Kidney capillary endothelial cell (primary cell): ENCODE results near the gene SETBP1.

Experiments
- DNase-seq: peaks from one replicate; pipeline ENCODE4 v3.0.0-alpha.2; 2018; ENCODE audit warnings: low spot score

Gene SETBP1

GRCh38 chr18:44968336-44968735, 287.6 kb downstream of the SETBP1 start:
- no peak for DNase-seq

DNA sequence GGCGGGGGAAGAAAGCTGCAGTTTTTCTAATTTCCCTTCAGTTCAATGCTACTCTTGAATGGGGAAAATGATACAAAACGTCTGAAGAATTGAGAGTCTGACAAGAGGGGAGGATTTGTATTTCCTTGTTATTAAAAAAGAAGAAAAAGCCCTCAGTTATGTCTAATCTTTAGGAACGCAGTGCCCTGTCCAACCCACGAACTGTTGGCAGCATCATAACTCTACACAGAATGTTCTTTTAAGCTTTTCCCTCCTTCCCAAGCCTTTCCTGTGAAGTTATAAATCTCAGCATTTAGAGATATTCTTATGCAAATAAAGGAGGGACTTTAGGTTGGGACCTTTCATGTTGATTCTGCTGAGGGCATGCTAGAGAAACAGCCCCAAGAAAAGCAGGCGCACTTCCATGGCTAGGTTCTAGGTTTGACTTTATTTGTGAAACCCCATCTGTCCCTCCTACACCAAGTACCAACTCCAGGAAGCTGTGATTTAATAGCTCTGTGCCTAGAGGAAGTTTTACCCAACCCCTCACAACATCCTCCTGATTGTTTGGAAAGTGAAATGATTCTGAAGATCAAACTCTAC, 288.6 kb downstream of the SETBP1 start:
- DNase-seq = no peak

DNA sequence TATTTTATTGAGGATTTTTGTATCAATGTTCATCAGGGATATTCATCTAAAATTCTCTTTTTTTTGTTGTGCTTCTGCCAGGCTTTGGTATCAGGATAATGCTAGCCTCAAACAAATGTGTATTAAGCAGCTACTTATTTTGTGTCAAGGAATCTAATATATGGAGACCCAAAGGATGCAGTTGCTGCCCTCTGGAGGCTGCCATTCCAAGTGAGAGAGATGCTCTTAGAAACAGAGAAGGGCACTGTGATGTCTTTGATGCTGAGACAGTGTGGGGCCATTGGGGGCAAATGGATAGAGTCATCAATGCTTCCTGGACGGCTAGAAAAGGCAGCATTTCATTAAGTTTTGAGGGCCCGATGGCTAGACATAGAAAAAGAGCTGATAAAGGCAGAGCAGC, 292.6 kb downstream of the SETBP1 start:
- no peak for DNase-seq

DNA sequence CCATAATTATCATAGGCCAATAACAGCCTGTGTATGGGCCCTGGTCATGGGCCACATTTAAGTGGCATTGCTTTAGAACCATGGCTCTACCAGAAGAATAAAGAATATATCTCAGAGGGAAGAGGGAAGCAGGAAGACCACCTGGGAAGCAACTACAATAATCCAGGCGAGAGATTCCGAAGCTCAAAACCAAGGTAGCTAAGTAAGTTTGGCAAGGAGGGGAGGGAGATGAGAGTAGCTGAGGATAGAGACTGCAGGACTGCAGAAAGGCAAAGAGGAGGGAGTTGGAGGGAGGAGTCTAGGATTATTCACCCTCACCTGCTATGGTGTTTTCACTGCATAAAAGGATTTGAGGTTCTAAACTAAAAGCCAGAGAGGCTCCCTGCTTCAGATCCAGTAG, 293.5 kb downstream of the SETBP1 start:
- no peak for DNase-seq

DNA sequence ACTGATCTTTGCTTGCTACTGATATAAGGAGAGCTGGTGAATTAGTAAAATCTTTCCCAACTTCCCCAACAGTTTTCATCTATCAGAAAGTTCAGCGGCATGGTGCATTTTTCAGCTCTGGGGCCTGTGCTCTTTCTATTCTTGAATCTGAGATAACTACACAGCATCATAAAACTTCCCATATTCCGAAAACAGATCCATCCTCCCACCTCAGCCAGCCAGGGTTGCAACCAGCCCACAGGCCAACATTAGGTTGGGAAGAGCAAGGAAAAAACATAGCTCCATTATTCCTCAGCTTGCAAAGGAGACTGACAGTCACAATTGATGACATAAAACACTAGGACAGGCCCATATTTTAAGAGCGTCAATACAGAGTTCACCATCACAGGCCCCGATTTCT, 297.2 kb downstream of the SETBP1 start:
- DNase-seq = no peak

DNA sequence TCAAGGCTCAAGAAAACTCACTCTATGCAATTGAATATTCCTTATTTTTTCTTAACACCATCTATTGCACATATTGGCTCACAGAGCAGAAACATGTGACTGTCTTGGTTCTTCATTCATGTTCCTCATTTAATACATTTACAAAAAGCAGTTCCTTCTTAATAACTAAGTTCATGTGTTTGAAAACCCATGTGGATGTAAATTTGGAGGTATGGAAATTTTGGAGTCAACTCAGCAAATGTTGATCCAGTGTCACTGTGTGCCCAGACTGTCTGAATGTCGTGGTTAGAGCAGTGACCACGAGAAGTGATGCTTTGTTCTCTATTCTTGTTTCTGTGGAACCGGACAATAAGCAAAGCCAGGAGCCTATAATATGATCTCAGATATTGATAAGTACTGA, 299.1 kb downstream of the SETBP1 start:
- no peak for DNase-seq

DNA sequence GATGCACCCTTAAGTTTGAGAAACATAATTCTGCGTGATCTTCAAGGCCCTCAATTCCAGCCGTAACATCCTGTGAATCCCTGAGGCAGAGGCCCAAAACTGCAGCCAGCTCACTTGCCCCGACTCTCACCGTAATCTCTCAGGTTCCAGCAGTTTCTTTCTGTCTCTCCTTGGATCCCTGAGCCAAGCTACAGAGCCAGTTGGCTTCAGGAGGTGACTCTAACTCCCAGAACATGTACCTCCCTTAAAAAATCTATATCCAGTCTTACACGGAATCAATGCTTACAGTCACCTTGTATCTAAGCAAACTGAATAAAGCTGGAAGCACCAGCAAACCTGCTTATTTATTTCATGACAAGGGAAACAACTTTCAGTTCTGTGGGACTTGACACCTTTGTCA, 300.4 kb downstream of the SETBP1 start:
- DNase-seq = no peak

GRCh38 chr18:44986933-44987332, 306.2 kb downstream of the SETBP1 start:
- DNase-seq = no peak

DNA sequence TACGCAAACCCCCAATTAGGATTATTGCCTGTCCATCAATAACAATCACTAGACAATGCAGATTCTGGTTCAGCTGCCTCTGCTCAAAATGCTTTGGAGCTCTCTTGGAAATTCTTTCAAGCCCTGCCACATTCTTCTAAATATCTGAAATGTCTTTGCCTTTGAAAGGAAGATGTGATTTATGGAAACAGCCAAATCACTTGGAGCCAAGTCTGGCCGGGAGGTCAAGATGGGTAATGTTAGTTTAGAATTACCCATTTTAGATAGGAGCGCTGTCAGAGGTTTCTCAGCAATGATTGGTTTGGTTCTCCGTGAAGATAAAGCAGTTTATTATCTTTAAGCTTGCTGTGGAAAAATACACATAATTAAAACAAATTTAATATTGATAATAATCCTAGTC, 306.7 kb downstream of the SETBP1 start:
- DNase-seq = no peak

DNA sequence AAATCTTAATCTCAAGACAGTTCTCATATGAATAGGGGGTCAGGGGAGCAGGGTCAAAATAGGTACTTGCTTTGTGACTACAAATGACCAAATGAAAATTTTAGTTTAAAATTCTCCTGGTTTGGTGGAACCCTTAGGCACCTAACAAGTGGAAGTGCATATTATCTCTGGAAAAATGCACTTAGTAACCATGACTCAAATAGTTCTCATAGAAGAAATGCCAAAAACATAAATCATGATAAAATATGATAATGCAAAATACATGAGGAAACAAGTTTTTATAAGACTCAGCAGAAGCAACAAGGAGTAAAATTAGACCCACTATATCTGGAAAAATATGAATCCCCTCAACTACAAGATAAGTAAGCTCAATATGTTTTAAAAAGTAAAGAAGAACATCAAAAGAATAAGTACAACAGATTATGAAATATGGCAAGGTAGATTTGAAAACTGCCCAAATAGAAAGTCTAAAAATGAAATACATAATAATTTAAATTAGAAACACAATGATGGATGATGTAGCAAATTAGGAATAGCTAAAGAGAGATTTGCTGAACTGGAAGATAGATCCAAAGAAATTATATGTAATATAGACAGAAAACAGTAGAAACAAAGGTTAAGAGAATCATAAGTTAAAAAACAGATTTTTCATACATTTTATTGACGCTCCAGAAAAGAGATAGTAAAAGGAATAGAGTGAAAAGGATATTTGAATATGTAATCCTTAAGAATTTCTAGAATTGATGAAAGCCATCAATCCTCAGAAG, 308.3 kb downstream of the SETBP1 start:
- DNase-seq = no peak

DNA sequence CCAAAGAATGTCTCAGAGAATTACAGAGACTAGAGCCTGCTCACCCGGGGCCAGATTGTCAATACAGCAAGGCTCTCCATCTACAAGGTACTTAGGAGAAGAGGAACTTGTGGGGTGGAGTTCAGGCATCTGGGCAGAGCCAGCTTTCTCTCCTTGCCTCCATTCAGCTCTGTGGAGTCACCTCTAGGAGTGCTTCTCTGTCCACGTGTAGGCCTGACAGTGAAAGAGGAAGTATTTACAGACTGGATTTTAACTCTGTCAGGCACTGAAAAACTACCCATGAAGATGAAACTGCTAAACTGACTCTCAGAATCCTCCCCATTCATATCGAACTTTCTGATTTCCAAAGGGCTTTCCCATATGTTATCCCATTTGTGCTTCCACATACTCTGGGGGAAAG, 315.6 kb downstream of the SETBP1 start:
- no peak for DNase-seq

DNA sequence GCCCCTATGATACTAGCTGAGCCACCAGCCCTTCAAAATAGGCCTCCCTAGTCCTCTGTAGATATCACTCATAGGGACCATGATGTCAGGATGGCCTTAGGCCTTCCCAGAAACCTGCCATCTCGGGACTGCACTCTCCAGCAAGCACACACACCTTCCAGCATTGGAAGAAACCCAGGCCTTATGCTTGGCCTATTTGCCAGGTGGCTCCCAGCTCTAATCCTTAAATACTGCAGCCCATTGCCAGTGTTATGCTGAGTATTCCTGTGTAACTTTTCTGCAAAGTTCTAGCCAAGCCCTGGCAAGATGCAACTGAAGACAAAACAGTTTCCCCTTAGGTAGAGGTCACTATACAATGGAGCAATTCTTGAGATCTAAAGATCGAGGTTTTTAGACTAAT, 316.5 kb downstream of the SETBP1 start:
- no peak for DNase-seq

DNA sequence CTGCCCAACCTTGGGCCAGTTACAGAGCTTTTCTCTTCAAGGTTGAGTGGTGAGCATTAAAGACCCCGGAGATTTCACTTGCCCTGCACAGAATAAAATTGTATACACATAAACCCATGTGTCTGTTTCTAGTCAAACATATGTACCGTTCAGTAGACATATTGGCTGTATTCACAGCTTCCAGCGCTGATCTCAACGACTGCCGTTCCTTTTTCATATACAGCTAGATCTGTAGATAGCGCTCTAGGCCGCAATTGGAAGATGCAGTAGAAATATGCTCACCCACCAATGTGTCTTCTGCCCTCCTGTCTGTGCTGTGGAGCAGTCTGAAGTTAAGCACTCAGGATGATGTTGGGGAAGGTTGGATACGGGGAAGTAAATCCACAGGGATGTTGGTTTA, 317.7 kb downstream of the SETBP1 start:
- no peak for DNase-seq

- DNase-seq = no peak
Observed at GRCh38 chr18:45004546-45005080, 323.9 kb downstream of the SETBP1 start.

GRCh38 chr18:45006934-45007333, 326.2 kb downstream of the SETBP1 start:
- no peak for DNase-seq

GRCh38 chr18:45007531-45007930, 326.8 kb downstream of the SETBP1 start:
- DNase-seq = no peak

DNA sequence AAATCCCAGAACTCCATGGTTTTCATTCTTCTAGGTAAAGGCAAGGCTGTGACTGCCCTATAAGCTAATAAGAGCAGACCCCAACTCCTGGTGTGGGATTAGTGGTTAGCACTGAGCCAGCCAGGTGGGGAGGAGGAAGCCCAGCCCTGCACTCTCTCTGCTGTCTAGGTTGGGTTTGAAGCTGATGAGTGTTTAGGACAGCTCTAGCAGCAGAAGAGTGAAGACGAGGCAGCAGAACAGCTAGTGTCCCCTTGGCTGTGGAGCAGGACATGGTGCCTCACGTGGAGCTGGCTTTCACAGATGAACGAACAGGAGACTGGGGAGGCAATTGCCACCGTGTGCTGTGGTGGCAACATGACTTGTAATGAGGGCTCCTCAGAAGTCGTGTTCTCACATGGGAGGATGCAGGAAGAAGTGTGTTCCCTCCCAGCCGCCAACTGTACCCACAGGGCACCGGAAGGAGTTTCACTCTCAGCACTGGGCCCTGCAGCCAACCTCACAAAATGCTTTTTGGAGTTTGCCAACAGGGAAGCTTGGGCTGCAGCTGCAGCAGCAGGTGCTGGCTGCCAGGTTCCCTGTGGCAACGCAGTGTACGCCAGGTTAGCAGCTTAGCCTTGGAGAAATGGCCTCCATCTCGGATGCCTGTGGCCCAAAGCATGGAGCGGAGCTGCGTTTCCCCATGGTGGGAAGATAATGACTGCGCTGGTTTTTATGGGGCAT, 328.2 kb downstream of the SETBP1 start:
- DNase-seq = no peak

DNA sequence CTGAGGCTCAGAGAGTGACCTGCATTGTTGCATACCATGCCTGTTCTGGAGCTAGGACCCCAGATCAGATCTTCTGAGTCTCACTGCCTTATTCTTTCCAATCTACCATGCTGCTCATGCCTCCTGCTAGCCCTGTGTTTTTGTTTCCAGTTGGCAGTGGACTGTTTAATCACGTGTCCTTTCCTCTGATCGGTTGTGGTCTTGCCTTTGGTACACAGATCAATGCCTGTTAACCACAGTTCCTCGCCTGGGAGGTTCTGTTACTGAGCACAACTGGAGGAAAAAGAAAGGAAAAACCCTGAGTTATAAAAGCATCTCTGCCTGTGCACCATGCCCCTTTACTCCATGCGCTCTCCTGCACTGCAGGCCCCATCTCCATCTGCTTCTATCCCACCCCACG, 329.1 kb downstream of the SETBP1 start:
- no peak for DNase-seq

- DNase-seq = no peak
Observed at GRCh38 chr18:45012286-45012685, 331.6 kb downstream of the SETBP1 start.

- DNase-seq = peak; percentile 21
Observed at GRCh38 chr18:45014047-45014501, 333.4 kb downstream of the SETBP1 start.

GRCh38 chr18:45015788-45016128, 335.1 kb downstream of the SETBP1 start:
- DNase-seq = no peak

DNA sequence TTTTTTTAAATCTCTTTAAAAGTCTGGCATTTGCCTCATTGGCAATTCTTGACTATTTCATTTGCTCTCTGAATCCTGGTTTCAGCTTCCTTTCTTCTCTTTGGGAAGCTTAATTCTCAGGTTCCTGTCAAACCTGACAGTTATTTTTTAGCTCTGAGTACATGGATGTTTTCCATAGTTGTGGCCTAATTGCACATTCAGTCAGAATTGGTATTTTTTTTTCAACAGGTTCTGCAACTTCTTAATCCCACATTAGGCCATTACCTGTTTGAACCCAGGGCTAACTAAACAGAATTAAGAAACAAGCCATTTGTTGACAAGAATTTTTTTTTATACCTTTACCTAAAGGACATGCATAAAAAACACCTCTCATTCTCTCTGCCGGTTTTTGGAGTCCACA, 338.8 kb downstream of the SETBP1 start:
- no peak for DNase-seq

GRCh38 chr18:45023519-45023918, 342.8 kb downstream of the SETBP1 start:
- DNase-seq = no peak
